Activated CD4-positive, alpha-beta T cell treated with anti-CD3 and anti-CD28 coated beads, Interleukin-2, amount 50 U/mL, for 24 hours (primary cell): ENCODE data around the gene WDR17.
"Not testable (repeated sequence)": the region's sequence is repeated elsewhere in the genome, so short reads cannot be mapped to it uniquely, and the experiment has no call there.

Experiments
- DNase-seq, 2 donors: peaks; one replicate each; pipeline ENCODE4 v3.0.0-alpha.2; 2020; ENCODE audit warnings: low read depth in 1 of 2, low spot score in 1 of 2

The WDR17 gene

GRCh38 chr4:176189891-176190795 is 124.5 kb downstream of the WDR17 start:
- no peak for DNase-seq

GRCh38 chr4:176191974-176192373 is 126.3 kb downstream of the WDR17 start:
- no peak for DNase-seq

GRCh38 chr4:176193126-176193525 is 127.5 kb downstream of the WDR17 start:
- no peak for DNase-seq

- peak in 1 of 2 donors; percentile 52 for DNase-seq
Measured at GRCh38 chr4:176193938-176194337, 128.3 kb downstream of the WDR17 start.

- DNase-seq: peak; percentile 77 to 89
Measured at GRCh38 chr4:176195184-176195978, 129.7 kb downstream of the WDR17 start, which contains the start of gene SPATA4. SPATA4 (minus strand) TSS chr4:176195585; CDS start chr4:176195562, 23 bp downstream.

- DNase-seq: no peak
Measured at GRCh38 chr4:176198316-176198903, 132.8 kb downstream of the WDR17 start.

GRCh38 chr4:176205299-176205698 is 139.7 kb downstream of the WDR17 start:
- no peak for DNase-seq

- no peak for DNase-seq
Measured at GRCh38 chr4:176207839-176208238, 142.2 kb downstream of the WDR17 start.

GRCh38 chr4:176209535-176209934 is 143.9 kb downstream of the WDR17 start:
- DNase-seq: no peak

GRCh38 chr4:176210101-176210500 is 144.5 kb downstream of the WDR17 start:
- DNase-seq: no peak

GRCh38 chr4:176210579-176211296 is 145.1 kb downstream of the WDR17 start:
- no peak for DNase-seq

GRCh38 chr4:176212351-176212750 is 146.7 kb downstream of the WDR17 start:
- not testable (repeated sequence) for DNase-seq

GRCh38 chr4:176217510-176217909 is 151.9 kb downstream of the WDR17 start:
- DNase-seq: no peak

- no peak for DNase-seq
Measured at GRCh38 chr4:176222149-176222548, 156.5 kb downstream of the WDR17 start.

GRCh38 chr4:176223561-176223960 is 157.9 kb downstream of the WDR17 start:
- no peak for DNase-seq

- no peak for DNase-seq
Measured at GRCh38 chr4:176226736-176227135, 161.1 kb downstream of the WDR17 start.

GRCh38 chr4:176229645-176230044 is 164.0 kb downstream of the WDR17 start:
- no peak for DNase-seq
